NCI-H69 (cell line): ENCODE data around the gene PAX7.
A peak's percentile ranks its signal among the peaks of the same experiment; 100 is the strongest.
"Not testable (repeated sequence)": the region's sequence is repeated elsewhere in the genome, so short reads cannot be mapped to it uniquely, and the experiment has no call there.

Experiments used
- DNase-seq: peaks from one replicate; lab custom pipeline; 2025; lab: John Stamatoyannopoulos, UW

Gene PAX7

DNA sequence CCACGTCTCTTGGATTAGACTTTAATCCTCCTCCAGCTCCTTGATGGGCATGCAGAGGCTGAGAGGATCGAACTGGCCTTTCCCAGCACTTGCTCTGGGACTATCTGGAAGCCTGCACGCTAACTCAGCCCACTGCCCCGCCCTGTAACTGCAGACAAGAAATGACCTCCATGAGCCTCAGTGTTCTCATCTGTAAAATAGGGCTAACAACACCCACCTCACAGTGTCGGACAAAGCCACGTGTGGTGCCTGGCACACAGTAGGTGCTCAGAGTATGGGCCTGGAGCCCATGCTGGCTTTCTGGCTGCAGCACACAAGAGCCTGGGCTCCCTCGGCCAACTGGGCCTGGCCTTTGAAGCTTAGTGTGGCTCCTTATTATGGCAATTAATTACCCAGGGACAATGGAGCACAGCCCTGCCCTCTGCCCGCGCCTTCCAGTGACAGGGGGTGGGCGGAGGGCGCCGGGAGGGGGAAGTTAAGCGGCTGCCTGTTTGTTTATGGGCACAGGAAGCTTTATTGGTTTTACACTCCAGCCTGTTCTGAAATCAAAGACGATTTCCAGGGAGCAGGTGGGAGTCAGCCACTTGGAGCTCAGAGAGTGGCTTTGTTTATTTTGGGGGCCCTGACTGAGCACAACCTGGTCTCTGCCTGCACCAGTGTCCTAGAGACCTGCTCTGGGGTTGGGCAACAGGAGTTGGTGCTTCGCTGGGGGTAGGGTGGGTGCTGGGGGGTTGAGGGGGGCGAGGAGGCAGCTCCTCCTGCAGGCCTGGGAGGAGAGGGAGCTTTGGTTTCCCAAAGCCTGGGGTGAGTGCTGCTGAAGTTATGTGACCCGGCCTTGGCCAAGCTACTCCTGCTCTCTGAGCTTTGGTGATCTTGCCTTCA is 31.0 kb downstream of the PAX7 start:
- no peak for DNase-seq

- no peak for DNase-seq
These were observed 31.6 kb downstream of the PAX7 start for GRCh38 chr1:18662286-18662639.

DNA sequence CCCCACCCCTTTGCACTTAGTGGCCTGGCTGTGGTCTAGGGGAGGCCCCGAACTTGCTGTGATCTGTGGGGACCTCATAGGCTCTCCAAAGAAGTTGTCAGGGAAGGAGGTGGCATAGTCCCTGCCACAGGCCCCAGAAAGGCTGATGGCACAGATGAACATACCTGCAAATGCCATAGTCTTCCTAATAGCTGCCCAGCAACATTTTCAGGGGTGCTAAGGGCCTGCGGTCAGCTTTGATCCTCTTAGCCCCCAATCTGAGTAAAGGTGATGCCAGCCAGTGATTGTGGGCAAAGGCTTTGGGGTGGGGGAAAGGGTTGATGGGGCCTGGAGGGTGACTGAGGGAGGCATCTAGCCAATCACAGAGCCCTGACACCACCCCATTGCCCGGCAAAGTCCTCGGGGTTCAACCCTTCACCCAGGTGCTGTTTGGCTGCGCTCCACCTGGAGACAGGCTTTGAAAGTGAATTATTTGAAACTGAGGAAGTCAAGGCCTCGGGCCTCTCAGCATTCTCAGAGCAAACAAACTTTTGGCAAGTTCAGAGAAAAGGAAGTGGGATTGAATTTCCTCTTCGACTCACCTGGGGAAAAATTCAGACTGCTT is 35.8 kb downstream of the PAX7 start:
- DNase-seq, result peak; percentile 1

DNA sequence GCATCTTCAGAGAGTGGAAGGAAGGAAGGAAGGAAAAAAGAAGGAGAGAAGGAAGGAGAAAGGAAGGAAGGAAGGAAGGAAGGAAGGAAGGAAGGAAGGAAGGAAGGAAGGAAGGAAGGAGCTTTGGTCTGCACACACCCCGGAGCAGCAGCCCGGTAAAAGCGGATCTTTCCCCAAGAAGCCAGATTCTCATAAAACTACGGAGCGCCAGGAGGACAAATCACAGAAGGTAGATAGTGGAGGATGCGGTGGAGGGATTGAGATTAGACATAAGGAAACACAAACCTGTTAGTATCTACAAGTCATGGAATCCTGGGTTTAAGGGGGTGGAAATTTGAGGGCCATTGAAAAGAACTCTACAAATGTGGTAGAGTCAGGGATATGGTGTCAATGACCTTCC is 36.7 kb downstream of the PAX7 start:
- no peak for DNase-seq

- no peak for DNase-seq
These were observed 37.4 kb downstream of the PAX7 start for GRCh38 chr1:18668046-18668445.

DNA sequence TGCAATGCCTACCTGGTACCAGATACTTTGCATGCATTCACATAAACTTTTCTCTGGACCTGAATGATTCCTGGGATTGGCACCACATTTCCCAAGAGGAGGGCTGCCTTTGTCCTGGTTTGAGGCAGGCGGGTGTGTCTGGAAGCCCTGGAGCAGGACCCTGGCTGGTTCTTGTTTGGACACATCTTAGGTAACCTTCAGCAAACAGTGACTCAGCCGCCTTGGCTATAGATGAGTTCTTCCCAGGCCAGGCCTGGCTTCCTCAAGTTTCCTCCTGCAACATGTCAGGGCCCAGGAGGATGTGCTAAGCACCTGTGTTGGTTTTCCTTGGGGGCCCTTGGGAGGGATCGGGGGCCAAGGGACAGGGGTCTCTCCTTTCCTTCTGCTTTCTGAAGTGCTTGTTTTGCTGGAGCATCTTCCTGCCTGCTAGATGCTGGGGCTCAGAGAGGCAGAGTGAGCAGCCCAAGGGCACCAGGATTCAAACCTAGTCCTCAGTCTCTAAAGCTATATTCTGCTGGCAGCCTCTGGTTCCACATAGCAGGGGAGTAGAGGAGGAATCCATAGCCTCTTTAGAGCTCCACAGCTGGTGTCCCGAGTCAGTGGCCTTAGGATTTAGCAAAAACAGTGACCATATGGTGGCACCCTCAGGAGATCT is 38.2 kb downstream of the PAX7 start:
- peak; percentile 4 for DNase-seq

DNA sequence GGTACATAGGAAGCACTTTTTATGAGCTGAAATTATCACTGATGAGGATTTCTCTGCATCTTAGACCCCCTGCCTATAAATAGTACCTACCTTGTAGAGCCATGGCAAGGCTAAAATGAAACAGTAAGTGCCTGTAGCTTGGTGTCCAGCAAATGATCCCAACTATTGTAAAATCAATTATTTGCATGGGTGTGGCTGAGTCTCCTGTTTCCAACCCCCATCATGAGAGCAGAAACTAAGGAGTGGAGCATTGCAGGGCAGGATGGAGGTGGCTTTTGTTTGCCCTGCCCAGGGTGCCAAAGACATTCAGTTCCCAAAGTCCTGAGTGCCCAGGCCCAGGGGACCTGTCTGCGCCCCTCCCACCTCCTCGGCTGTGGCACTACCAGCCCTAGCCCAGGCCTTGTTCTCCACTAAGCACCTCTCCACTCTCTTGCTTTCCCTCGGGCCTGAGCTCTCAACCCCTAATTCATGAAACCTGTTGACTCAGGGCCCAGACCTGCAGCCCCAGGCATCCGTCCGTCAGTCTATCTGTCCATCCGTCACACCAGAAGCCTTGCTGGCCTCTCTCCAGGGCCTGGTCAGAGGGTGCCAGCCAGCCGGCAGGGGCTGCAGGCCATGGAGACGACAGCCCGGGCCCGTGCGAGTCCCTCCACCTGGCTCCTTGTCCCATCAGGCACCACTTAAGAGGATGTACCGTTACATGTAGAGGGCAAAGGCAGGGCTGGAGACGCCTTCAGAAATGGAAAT is 39.6 kb downstream of the PAX7 start:
- no peak for DNase-seq

GRCh38 chr1:18670868-18671225 is 40.2 kb downstream of the PAX7 start:
- no peak for DNase-seq

GRCh38 chr1:18673976-18674375 is 43.3 kb downstream of the PAX7 start:
- DNase-seq, result no peak

DNA sequence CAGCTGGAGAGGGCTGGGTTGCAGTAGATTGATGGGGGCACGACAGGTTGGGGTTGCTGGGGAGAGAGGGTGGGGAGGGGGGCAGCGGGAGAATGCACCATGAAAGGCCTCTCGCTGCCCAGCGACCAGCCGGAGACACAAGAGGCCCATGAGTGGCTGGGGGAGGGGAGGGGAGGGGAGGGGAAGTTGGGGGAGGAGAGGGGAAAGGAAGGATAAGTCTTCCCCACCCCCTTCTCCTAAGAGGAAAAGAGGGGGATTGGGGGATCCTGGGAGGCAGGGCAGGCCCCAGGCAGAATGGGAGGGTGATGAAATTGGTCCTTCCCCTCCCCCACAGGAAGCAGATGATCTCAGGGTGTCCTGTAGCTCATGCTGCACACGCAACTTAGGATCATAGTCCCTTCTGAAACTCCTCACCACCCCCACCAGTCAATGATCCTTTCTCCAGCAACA is 45.7 kb downstream of the PAX7 start:
- no peak for DNase-seq

GRCh38 chr1:18681423-18681835 is 50.8 kb downstream of the PAX7 start:
- DNase-seq, result peak; percentile 47

DNA sequence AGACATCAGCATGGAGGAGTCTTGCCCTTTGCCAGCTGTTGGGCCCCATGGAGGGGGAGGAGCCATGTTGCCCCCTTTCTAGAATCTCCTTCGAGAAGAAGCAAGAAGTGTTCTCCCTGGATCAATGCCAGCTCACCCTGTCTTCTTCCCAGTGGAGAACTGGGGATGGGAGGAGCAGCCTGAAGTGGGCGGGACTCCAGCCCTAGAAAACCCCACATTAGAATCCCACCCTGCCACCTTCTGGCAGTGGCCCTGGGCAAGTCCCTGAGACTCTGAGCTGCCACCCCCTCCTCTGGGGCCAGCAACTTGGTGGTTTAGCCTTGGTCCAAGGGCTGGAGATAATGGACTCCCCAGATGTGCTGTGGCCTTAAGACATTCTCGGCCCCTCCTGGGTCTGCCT is 51.7 kb downstream of the PAX7 start:
- DNase-seq, result no peak

- DNase-seq, result no peak
These were observed 53.7 kb downstream of the PAX7 start for GRCh38 chr1:18684303-18684702.

DNA sequence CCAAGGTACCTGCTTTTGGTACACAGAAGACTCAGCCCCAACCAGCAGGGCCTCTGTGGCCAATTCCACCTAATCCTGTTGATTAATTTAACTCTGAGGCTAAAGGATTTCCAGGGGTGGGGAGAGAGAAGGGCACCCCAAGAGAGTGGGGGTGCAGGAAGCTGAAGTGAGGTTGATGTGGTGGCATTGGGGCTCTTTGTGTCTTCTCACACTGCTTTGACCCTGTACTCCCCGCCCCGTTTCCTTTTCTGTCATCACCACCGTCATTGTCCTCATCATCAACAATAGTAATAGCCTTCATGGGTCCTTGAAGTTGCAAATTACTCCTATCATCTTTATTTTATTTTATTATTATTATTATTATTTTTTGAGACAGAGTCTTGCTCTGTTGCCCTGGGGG is 55.9 kb downstream of the PAX7 start:
- DNase-seq, result no peak

DNA sequence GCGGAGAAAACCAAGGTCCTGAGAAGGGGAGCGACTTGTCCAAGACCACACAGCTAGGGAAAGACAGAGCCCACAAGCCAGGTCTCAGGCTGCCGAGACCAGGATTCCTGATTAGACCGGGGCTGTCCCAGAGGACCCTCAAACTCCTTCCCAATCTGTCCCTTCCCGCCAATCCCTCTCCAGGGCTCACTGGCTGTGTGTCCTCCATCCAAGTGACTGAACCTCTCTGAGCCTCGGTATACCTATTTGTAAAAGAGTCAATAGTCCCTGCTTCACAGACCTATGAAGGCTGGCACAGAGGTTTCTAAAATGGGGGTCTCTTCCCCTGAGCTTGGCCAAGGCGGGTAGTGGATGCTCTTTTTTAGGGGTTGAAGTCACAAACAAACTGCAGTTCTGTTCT is 56.6 kb downstream of the PAX7 start:
- no peak for DNase-seq

- DNase-seq, result no peak
These were observed 61.0 kb downstream of the PAX7 start for GRCh38 chr1:18691648-18692047.

GRCh38 chr1:18693256-18694098 is 62.8 kb downstream of the PAX7 start:
- no peak for DNase-seq

DNA sequence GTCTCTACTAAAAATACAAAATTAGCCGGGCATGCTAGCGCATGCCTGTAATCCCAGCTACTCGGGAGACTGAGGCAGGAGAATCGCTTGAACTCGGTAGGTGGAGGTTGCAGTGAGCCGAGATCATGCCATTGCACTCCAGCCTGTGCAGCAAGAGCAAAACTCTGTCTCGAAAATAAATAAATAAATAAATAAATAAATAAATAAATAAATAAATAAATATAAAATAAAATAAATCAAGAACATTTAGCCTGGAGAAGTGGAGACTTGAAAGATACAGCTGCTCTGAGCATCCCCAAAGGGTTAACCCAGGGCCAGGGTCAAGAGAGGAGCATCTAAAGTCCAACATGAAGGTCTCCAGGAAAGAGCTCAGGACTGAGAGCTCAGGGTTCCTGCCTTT is 63.6 kb downstream of the PAX7 start:
- not testable (repeated sequence) for DNase-seq

- DNase-seq, result no peak
These were observed 66.9 kb downstream of the PAX7 start for GRCh38 chr1:18697541-18697940.

DNA sequence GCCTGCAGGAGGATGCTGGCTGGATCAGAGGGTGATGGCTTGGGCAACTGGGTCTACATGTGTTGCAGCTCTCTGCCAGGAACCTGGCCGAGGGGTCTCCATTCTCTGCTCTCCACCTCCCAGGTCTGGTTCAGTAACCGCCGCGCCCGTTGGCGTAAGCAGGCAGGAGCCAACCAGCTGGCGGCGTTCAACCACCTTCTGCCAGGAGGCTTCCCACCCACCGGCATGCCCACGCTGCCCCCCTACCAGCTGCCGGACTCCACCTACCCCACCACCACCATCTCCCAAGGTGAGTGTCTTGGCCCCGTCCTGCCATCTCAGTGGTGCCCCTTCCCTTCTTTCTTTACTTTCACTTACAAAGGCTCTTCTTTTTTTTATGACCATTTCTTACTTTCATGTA is 69.9 kb downstream of the PAX7 start:
- no peak for DNase-seq

GRCh38 chr1:18701183-18701582 is 70.5 kb downstream of the PAX7 start:
- no peak for DNase-seq
